GM18873 (cell line): ENCODE measurements around the gene CELF4.

Source experiments
- ATAC-seq: cut with Tn5 transposase; IDR thresholded peaks from one replicate; pipeline ENCODE4 v1.9.1; 2021; ENCODE audit warnings: mild to moderate bottlenecking, moderate library complexity, moderate number of reproducible peaks; ENCODE audit not compliant: unreplicated experiment, low FRiP score

The CELF4 gene

DNA sequence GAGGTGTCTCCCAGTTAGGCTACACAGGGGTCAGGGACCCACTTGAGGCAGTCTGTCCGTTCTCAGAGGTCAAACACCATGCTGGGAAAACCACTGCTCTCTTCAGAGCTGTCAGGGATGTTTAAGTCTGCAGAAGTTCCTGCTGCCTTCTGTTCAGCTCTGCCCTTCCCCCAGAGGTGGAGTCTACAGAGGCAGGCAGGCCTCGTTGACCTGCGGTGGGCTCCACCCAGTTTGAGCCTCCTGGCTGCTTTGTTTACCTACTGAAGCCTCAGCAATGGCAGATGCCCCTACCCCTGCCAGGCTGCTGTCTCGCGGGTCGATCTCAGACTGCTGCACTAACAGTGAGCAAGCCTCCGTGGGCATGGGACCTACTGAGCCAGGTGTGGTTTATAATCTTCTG is 346.3 kb downstream of the CELF4 start:
- no peak for ATAC-seq

GRCh38 chr18:37218022-37218590 is 347.5 kb downstream of the CELF4 start:
- no peak for ATAC-seq

DNA sequence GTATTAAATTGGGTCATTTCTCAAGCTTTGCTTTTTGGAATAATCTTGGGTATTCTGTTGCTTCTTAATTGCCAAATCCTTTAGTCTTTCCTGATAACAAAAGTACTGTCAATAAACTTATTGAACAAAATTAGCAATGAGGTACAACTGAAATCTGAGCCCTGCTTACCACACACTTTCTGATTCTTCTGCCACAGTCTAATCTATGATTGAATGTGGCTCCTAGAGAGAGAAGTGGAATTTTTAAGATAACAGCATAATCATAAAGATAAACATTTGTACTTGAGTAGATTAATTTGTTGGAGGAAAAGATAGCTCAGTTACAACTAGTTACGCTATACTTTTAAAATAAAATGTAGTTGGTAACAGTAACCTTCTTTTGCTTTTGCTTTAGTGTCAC is 354.8 kb downstream of the CELF4 start:
- no peak for ATAC-seq

DNA sequence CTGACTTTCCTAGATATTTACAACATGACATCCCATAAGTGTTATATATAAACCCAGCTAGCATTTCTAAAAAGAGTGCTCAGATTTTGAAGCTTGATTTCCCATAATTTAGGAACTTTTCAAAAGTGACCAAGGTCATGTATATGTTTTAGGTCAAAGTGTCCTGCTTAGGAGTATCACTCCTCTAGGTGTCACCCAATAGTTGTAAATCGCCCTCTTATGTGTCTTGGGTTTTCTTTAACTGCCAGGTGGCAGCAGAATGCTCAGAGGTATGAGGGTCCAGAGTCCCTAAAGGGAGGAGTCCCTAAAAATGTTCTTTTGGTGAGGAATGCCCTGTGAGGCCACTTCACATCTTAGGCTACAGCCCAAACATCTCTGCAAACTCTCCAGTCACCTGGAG is 358.3 kb downstream of the CELF4 start:
- ATAC-seq: no peak

- ATAC-seq: no peak
These were observed 365.9 kb downstream of the CELF4 start for GRCh38 chr18:37199741-37200140.
